GM21423 (cell line): ENCODE data around the gene STK4.

Experiments used
- ATAC-seq: cut with Tn5 transposase; IDR thresholded peaks from one replicate; pipeline ENCODE4 v1.9.1; 2021; ENCODE audit warnings: mild to moderate bottlenecking, moderate library complexity; ENCODE audit not compliant: unreplicated experiment

Gene STK4

DNA sequence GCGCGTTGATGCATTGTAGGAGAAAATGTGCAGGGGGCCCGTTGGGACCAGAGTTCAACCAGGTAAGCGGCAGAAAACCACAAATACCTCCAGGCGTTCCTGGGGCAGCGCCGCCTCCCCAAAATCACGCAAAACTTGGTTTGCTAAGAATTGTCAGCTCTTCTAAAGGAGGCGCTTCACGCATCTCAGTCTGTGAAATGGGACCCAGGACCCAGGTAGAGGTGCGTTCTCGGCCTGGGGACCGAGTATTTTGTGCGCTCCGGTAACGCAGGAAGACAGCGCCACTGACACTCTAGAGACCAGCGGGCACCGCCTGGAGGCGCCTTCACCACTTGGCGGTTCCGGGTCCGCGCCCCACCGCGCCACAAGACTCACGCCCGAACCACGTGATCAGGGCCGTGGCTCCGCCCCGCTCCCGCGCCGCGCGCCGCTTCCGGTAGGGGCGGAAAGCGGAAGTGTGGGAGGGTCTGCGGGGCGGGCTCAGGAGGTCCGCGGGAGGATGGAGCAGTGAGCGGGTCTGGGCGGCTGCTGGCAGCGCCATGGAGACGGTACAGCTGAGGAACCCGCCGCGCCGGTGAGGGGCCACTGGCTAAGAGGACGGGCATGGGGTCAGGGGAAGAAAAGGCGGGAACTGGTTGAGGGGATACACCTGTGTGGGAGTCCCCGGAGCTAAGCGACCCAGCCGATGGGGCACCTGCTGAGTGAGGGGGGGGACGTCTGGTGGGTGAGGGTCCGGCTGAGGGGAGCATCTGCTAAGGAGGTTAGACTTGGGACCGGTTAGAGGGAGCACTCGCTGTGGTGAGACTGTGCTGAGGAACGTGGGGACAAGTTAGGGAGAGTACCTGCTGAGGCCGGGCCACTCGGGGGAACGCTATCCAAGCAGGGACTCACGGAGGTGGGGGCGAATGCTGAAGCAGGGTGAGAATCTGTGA, at the start of gene STK4:
TSS of gene STK4 (plus strand) at position 483 of the 932 bp plus-strand sequence. CDS start at position 540, 57 bp downstream.
- peak; percentile 68 for ATAC-seq

DNA sequence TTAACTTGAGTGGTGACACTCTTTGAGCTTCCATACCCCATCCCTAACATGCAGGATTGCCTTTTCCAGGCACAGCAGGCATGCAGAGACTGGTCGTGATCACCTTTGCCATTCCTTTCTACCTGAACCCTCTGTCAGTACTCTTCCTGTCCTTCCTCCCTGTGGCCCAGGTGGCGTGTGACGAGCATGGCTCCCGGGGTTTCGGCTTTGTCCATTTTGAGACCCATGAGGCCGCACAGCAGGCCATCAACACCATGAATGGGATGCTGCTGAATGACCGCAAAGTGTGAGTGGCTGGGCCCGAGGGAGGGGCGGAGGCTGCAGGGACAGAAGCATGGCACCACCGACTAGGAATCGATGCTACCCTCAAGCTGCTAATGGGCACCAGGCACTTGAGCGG, 49.7 kb upstream of the STK4 start:
- no peak for ATAC-seq

DNA sequence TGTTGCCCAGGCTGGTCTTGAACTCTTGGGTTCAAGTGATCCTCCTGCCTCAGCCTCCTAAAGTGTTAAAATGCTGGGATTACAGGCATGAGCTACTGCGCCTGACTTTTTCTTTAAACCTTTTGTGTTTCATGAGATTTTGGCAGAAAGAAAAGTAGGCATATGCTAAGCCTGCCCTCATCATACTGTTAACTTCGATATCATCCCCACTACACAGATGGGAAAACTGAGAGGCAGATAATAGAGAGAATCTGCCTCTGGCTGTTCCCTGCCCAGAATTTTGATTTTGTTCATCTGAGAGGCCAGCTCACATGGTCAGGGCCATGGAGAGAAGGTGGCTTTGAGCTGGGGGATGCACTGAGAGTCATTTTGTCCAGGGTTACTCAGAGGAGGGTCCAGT, 48.9 kb upstream of the STK4 start:
- no peak for ATAC-seq

DNA sequence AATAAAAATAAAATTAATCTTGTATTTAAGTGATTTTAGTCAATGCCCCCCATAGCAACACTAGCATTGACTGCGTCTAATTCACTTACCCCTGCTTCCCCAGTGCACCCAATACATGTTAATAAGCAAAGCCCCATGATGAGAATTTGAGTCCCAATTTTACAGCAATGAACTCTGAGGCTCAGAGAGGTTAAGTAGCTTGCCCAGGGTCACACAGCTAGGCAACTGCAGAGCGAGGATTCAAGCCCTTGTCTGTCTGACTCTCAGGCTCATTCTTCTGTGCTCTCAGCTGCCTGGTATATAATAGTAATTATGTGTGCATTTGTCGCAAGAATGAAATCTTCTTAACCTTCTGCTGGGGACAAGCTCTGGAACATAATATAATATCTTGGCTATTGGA, 48.0 kb upstream of the STK4 start:
- no peak for ATAC-seq

DNA sequence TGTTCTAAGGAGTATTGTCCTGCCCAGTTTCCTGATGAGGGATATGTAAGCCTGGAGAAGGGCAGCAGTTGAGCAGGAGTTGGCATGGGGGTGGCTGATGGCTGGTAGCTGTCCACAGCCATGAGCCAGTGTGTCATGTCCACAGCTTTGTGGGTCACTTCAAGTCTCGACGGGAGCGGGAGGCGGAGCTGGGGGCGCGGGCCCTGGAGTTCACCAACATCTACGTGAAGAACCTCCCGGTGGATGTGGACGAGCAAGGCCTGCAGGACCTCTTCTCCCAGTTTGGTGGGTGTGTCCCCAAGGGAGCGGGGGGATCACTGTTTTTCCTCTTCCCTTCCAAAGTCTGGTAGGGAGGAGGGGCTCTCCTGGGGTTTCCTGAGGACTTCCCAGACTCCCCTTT, 47.6 kb upstream of the STK4 start:
- no peak for ATAC-seq

DNA sequence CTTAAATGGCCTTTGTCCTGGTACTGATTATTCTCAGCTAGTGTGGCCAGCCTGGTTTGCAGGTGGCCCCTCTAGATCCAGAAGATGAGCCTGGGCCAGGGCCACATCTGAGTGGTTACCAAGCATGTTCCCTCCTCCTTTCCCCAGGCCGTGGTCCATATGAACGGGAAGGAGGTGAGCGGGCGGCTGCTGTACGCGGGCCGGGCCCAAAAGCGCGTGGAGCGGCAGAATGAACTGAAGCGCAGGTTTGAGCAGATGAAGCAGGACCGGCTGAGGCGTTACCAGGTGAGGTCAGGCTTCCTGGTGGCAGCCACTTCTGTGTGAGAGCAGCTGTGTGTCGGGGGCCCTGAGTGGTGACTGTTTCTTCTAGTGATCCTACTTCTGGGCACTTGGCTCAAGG, 44.9 kb upstream of the STK4 start:
- ATAC-seq, result no peak

DNA sequence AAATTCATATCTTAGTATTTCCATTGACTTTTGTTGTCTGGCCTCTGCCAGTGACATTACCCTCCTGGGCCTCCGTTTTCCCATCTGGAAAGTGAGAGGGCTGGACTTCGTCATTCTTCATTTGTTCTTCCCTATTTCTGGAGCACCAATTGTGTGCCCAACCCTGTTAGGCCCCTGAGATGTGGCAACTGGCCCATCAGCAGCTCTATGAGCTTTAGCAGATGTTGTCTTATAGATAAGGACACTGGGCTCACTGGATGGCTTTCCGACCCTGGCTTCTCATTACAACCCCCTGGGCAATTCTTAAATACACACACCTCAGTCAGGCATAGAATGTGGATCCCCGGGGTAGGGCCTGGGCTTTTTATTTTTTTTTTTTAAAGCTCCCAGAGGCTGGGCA, 41.8 kb upstream of the STK4 start:
- ATAC-seq, result no peak

DNA sequence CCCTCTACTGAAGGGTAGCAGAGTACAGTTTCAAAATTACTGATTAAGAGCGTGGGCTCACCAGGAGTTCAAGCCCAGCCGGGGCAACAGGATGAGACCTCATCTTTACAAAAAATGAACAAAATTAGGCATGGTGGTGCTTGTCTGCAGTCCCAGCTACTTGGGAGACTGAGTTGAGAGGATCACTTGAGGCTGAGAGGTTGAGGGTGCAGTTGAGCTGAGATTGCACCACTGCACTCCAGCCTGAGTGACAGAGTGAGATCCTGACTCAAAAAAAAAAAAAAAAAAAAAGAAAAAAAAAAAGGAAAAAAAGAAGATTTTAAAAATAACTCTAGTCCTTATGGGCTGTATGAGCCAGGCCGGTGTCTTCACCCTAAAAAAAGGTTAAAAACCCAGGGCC, 37.7 kb upstream of the STK4 start:
- ATAC-seq, result no peak

DNA sequence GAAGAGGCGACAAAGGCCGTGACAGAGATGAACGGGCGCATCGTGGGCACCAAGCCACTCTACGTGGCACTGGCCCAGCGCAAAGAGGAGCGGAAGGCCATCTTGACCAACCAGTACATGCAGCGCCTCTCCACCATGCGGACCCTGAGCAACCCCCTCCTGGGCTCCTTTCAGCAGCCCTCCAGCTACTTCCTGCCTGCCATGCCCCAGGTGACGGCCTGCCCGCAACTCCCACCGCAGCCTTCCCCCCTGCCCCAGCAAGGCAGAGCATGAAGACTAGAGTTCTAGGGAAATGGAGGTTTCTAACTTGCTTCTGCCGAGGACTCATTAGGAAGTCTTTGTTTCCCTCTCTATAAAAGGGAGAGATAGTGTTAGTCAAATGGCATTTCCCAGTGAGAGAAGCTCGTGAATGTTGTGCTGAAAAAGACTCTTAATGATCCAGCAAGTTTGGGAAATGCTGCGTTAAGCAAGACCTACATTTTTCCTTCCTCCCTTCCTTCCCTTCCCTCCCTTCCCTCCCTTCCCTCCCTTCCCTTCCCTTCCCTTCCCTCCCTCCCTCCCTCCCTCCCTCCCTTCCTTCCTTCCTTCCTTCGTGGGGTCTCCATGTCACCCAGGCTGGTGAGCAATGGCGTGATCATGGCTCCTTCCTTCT, 35.7 kb upstream of the STK4 start:
- no peak for ATAC-seq

DNA sequence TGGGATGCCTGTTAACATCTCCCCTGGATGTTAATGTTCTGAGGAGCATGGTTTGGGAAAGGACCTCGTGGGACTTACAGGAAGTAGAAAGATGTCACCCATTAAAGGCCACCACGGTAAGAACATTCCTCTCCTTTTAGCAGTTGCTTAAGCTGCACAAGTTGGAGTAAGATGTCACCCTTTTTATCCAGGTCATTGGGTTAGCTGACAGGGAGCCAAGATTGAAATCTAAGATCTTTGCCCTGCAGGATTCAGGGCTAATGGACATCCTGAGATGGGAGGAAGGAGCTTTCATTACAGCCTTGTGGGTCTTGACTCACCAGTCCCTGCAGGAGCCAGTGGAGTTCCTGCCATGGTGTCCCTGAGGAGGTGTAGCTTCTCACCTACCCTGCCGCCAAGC, 34.4 kb upstream of the STK4 start:
- no peak for ATAC-seq

DNA sequence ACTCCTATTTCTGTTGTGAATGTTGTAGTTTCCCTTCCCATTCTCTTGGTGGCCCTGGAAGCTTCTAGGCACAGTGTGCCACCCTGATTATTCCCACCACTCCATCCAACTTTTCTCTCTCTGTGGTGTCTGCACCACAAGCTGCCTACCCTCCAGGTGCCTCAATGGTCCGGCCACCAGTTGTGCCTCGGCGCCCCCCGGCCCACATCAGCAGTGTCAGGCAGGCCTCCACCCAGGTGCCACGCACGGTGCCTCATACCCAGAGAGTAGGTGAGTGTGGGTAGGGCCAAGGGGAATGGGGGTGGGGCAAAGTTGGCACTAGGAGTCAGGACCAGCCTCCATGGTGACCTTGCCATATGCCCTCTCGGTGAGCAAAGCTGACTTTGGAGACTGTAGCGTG, 33.4 kb upstream of the STK4 start:
- no peak for ATAC-seq

DNA sequence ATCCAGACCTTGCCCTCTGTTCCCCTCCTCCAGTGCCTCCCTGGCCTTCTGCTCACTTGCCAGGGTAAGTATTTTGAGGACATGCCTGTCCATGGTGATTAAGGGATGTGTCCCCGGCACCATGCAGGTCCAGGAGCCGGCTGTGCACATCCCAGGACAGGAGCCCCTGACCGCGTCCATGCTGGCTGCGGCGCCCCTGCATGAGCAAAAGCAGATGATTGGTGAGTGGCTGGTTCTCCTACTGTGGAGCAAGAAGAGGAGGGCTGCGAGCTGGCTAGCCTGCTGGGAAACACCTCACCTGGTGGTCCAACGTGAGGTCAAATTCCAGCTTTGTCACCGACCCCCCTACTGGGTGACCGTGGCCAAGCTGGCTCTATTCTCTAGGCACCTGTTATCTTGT, 29.8 kb upstream of the STK4 start:
- no peak for ATAC-seq

DNA sequence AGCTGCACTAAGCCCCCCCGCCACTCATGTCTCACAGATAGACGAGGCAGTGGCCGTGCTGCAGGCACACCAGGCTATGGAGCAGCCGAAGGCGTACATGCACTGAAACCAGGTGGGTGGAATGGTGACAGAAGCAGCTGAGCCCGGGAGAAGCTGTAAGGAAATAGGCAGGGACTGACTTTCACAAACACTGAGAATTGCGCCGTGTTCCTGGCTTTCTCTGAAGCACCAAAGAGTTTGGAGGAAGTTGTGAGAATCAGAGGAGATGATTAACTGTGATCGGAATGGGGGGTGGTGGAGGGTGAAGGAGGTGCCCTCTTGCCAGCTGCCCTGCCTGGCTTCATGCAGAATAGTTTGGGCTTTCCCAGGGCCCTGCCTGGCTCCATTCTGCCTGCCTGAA, 27.7 kb upstream of the STK4 start:
- ATAC-seq, result no peak

DNA sequence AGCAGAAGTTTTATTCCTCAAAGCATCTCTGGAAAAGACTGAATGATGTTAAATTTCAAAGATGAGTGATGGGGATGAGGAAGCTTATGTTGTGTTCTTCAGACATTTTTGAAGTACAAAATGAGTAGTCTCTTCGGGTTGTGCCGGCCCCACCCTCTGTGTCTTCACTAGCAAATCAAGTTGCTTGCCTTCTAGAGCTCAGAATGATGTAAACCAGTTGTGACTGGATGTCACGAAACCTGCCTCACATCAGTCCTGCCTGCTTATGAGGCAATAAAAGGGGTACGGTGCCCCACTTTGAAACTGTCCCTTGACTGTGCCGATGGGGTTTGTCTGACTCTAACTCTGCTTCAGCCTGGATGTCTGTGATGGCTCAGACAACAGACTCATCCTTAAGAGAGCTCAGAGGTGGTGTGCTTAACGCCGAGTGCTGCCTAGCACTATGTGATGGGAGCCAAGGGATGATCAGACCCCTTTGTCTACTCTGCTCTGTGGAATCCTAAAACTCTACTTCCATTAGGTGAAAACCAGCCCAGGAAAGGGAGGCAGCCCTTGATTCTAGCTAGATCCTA, 25.1 kb upstream of the STK4 start:
- no peak for ATAC-seq

DNA sequence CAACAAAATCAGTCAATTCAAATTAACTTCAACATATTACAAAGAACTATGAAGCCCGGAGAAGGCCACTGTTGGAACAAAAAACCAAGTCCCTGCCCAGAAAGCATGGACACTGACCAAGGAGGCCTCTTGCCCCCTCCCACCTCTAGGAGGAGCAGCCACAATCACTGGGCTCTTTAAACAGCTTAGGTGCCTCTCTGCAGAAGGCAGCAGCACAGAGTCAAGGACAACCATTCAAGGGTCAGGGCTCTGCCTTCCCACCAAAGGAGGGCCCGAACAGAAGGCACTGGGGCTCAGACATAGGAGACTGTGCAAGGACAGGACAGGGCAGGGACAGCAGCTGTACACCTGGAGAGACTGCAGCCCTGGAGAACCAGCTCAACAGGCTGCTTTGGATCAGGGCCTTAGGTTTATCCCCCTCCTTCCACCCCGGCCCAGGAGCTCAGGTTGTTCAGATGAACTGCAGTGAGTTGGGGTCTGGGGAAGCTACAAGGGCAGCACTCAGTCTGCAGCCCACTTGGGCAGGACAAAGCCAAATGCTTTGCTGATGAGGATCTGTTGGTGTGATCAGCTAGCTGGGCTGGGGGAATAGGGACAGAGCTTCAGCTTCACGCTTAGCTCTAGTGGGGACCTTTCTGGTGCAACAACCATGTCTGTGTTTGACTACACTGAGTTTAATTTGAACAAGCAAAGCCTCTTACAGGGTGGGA, 23.9 kb upstream of the STK4 start:
- ATAC-seq, result no peak

DNA sequence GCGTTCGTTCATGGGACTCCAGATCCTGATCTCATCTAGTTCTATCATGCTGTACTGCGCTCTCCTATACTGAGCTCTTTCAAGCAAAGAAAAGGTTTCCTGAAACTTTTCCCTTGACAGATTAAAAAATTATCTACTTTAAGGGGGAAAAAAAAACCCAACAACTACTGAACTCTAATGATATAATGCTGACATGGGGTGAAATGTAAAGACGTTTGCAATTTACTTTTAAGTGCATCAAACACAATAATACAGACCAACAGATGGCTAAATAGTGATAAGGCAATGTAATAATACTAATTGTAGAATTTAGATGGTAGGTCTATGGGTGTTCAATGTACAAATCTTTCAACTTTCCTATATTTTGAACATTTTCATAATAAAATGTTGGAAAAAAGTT, 22.5 kb upstream of the STK4 start:
- ATAC-seq, result no peak

DNA sequence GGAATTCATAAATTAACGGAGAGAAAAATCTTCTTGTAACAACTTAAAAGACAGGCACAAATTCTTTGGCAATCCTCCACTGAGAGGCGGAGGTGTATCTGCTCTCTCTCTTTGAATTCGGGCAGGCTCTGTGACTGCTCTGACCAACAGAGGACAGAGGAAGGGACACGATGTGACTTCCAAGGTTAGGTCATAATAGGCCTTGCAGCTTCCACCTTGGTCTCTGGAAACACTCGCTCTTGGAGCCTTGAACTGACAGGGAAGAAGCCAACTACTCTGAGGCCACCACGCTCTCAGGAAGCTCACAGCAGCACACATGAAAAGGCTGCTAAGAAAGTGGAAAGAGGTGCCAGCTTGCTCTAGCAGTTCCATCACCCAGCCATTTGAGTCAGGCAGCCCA, 21.1 kb upstream of the STK4 start:
- ATAC-seq, result no peak

DNA sequence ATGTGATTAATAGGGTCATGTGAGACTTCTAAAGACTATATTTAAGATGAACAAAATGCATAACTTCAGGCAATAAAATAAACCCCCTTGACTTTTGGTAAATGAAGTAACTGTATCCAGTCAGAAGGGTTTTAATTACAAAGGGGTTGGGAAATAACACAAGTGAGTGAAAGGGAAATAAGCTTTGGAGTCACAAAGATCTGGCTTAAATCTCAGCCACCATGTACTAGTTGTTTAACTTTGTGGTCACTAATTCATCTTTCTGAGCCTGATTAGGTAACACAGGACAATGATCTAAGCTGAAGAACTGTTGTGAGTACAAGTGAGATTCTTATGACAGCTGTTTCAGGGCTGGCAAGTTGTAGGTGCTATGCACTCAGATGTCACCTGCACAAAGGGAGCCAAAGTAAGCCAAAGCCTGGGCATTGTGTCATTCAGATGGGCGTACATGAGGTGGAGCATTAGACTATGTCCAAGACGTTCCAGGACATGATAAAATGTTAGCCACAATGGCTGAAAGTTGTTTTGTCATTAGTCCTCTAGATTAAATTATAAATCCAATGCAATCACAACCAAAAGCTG, 19.9 kb upstream of the STK4 start:
- no peak for ATAC-seq

DNA sequence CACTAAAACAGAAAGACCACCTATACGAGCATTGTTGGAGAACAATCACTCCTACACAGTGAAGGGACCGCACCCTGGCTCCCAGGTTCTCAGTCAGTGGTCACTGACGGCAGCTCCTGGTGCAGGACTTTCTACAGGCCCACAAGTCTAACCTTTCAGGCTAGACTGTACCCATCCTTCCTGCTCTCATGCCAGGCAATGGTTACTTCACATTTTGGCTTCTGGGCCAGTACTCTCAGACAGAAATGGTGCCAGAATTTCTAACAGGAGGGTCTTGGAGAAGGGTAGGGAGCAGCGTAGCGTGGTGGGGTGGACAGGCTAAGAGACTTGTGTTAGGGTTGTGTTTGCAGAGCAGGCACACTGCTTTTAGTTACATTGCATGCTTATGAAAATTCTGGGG, 18.2 kb upstream of the STK4 start:
- ATAC-seq, result no peak

DNA sequence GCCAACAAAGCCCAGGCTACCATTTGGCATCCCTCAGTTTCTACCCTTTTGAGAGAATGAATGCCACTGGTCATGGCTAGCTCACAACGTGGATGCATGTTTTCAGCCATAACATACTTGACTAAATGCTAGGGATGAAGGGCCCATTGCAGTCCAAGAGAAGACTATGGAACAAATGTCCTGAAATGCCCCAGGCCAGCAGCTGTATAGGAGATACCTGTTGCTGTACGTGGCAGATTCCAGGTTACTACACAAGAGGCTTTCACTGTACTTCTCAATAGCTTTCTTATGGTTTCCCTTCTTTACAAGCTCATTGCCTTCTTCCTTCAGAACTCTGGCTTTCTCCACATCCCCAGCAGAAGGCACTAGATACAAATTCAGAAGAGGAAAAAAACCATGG, 17.8 kb upstream of the STK4 start:
- ATAC-seq, result no peak

DNA sequence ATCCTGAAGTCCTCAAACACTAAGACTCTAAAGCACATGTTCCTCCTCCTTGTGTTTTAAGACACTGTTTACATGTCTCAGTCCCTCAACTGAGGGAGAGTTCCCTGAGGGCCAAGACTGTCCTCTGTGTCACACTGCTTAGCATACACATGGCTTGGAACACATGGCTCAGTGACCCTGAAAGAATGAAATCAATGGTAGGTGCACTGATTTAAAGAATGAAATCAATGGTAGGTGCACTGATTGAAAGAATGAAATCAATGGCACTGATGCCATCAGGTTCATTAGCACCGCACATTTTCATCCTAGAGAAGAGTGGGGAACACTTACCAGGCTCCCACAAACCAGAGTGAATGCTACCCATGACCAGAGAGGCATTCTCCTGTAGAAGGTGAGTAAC, 15.9 kb upstream of the STK4 start:
- no peak for ATAC-seq
